Transverse colon (tissue), 4 donors: ENCODE data around the gene CCDC179. TPM values are rescaled to one million over a fixed set of nuclear protein-coding genes. Genes with fewer than 3 reads are reported as not detected.

Experiments
- DNase-seq: peaks from one replicate; pipeline ENCODE4 v3.0.0-alpha.2; 2019
- H3K27ac ChIP-seq, 4 donors: fragments of 200-600 bp; sonication (generic); 2 replicates each; pipeline ENCODE4 v1.5.1; 2016 to 2018; ENCODE audit warnings: inconsistent platforms in 4 of 4
- H3K27me3 ChIP-seq: fragments of 200-600 bp; sonication (generic); 2 replicates; pipeline ENCODE4 v1.5.1; 2017; ENCODE audit warnings: inconsistent platforms
- H3K36me3 ChIP-seq, 4 donors: fragments of 200-600 bp; sonication (generic); 2 replicates each; pipeline ENCODE4 v1.5.1; 2017 to 2019; ENCODE audit warnings: inconsistent platforms in 4 of 4
- H3K4me1 ChIP-seq, 4 donors: fragments of 200-600 bp; sonication (generic); 2 replicates each; pipeline ENCODE4 v1.5.1; 2017 to 2020; ENCODE audit warnings: inconsistent platforms in 4 of 4
- H3K4me3 ChIP-seq, 4 donors: fragments of 200-600 bp; sonication (generic); 1 replicate in 1 of 4; 2 replicates in 3 of 4; pipeline versions ENCODE4 v1.5.1 to v1.6.1; 2017 to 2019; ENCODE audit warnings: inconsistent platforms in 4 of 4
- H3K9me3 ChIP-seq, 2 donors: fragments of 200-600 bp; sonication (generic); 2 replicates each; pipeline ENCODE4 v1.5.1; 2017 to 2019; ENCODE audit warnings: inconsistent platforms in 2 of 2
- EP300 ChIP-seq: sonication (generic); formaldehyde crosslinking; IDR thresholded peaks from one replicate; pipeline ENCODE4 v1.6.1; 2017; ENCODE audit warnings: antibody characterized with exemption, low read depth
- POLR2A ChIP-seq: fragments of 450-650 bp; IDR thresholded peaks from one replicate; pipeline ENCODE4 v1.6.1; 2016; ENCODE audit warnings: antibody characterized with exemption, mild to moderate bottlenecking, moderate library complexity
- POLR2AphosphoS5 ChIP-seq, 3 donors: sonication (generic); formaldehyde crosslinking; IDR thresholded peaks; one replicate each; pipeline ENCODE4 v1.6.1; 2016; ENCODE audit warnings: antibody characterized with exemption in 3 of 3
- WGBS, 2 donors: methylation state at CpG; one replicate each; pipeline ENCODE4 v1.1.5; 2018; ENCODE audit warnings: low coverage in 1 of 2; 5-methylcytosine and 5-hydroxymethylcytosine counted together
- in situ Hi-C, 4 donors: fragments of 200-750 bp; cut with MboI; loops; one replicate each; pipeline versions ENCODE4 v1.15.0 to v1.15.1; 2017; ENCODE audit warnings: low sequenced_read_pairs in 3 of 4, low pct_ligation_motif_present in 1 of 4, low pct_unique_long_range_greater_than_20kb in 1 of 4
- intact Hi-C: fragments of 100-400 bp; cut with DNase I; formaldehyde crosslinking; loops from one replicate; pipeline ENCODE4 v1.15.1; 2023; ENCODE audit warnings: low total_unique reads
- total RNA-seq, 4 donors: library from RNA; depleted of rRNA; stranded (reverse); fragments of >200 nt; gene quantifications; one replicate each; pipeline ENCODE4 v1.1.0, GENCODE V29; 2016
- TF ChIP-seq, protein P1 (sequence below), 5 experiments: fragments of 200-600 bp in 3 of 5; fragments of 450-650 bp in 2 of 5; sonication (generic) in 3 of 5; IDR thresholded peaks; 1 replicate in 2 of 5; 2 replicates in 3 of 5; pipeline ENCODE4 v1.5.1; 2016 to 2017; ENCODE audit warnings: antibody characterized with exemption in 5 of 5, inconsistent platforms in 3 of 5, mild to moderate bottlenecking in 2 of 5, moderate library complexity in 1 of 5

Gene CCDC179
- total RNA-seq, 4 donors from 2014 or later = not detected

DNA sequence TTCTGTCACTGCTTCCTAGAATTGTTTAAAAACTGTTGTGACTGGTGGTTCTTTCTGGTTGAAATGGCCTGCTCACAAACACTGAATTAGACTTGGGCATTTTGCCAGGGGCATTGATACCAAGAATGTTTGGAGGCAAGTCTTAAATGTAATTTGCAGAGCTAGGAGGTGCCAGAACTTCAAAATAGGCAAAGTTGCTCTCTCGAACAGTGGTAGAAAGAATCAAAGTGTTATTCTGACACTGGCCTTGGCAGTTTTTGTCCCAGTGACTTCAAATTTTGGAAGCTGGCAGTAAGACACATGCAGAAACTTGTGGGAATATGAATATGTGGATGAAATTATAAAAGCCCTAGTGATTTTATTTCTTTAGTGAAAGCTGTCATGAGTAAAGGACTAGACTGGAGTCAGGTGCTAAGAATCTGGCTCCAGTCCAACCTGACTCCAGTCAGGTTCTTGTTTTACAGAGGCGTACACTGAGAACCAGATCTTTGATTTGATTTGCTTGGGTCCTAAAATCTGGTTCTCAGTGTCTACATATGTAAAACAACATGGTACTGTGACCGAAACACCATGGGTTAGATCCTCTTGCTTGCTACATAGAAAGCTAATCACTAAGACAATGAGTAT, 51.6 kb downstream of the CCDC179 start:
- H3K9me3 ChIP-seq = no peaks in the 10 kb centered on the region
- no peak for DNase-seq
- in situ Hi-C loops = no loop called here
- 82 to 87% methylated on average over 3 of the region's 3 CpGs for WGBS, 2 donors
- TF ChIP-seq POLR2AphosphoS5 (IDR thresholded peaks at IDR 0.05) (no peak), POLR2A (no peak), EP300 (no peak)
- TF ChIP-seq, protein P1, sequence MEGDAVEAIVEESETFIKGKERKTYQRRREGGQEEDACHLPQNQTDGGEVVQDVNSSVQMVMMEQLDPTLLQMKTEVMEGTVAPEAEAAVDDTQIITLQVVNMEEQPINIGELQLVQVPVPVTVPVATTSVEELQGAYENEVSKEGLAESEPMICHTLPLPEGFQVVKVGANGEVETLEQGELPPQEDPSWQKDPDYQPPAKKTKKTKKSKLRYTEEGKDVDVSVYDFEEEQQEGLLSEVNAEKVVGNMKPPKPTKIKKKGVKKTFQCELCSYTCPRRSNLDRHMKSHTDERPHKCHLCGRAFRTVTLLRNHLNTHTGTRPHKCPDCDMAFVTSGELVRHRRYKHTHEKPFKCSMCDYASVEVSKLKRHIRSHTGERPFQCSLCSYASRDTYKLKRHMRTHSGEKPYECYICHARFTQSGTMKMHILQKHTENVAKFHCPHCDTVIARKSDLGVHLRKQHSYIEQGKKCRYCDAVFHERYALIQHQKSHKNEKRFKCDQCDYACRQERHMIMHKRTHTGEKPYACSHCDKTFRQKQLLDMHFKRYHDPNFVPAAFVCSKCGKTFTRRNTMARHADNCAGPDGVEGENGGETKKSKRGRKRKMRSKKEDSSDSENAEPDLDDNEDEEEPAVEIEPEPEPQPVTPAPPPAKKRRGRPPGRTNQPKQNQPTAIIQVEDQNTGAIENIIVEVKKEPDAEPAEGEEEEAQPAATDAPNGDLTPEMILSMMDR (IDR thresholded peaks at IDR 0.05) = no peak
- H3K27ac ChIP-seq = peak overlapping the region in 2 of 4 donors; percentile 5 to 7
- no peaks in the 10 kb centered on the region for H3K36me3 ChIP-seq
- intact Hi-C loops = no loop called here
- H3K4me3 ChIP-seq = no peak overlapping the region
- H3K4me1 ChIP-seq = peaks cover 0 to 4% (median 0%) of the 10 kb centered on the region in 4 donors
- H3K27me3 ChIP-seq = no peaks in the 10 kb centered on the region

DNA sequence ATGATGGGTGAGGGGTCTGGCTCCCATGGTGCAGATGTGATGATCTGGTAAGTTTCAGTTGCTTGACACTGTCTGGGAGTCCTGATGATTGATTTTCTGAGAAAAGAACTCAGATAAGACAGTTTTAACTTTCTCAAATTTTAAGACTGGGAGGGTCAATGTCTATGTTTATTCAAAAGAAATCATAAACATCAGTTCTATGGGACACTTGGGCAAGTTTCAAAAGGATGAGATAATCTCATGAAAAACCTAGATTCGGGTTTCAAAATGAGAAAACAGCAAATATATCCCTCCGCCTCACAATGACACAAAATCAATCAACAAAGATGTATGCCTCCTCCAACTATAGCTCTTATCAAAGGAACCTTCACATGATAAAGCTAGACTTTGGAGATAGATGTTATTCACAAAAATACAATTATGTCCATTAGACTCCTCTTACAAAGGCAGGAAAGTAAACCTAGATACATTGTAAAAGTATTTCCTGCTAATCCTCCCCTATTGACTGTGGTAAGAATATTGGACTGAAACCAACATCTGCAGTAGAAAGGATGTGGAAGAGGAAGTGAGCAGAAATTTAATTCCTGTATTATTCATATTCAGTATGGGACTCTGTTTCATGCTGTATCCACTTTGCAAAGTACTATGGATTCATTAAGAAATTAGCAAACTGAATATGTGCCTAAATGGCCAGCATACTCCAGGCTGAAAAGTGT, 52.3 kb downstream of the CCDC179 start:
- Histone ChIP-seq H3K36me3 (no peaks in the 10 kb centered on the region), H3K4me3 (no peak overlapping the region), H3K4me1 (peaks cover 0 to 4% (median 0%) of the 10 kb centered on the region in 4 donors), H3K9me3 (no peaks in the 10 kb centered on the region), H3K27me3 (no peaks in the 10 kb centered on the region), H3K27ac (peak overlapping the region in 2 of 4 donors; percentile 5 to 7)
- in situ Hi-C loops (no loop called here), intact Hi-C loops (no loop called here)
- 67 to 80% methylated on average over 2 of the region's 2 CpGs for WGBS, 2 donors
- DNase-seq = no peak
- TF ChIP-seq POLR2AphosphoS5 (IDR thresholded peaks at IDR 0.05) (no peak), EP300 (no peak), POLR2A (no peak)
- TF ChIP-seq, protein P1 (IDR thresholded peaks at IDR 0.05) = no peak

DNA sequence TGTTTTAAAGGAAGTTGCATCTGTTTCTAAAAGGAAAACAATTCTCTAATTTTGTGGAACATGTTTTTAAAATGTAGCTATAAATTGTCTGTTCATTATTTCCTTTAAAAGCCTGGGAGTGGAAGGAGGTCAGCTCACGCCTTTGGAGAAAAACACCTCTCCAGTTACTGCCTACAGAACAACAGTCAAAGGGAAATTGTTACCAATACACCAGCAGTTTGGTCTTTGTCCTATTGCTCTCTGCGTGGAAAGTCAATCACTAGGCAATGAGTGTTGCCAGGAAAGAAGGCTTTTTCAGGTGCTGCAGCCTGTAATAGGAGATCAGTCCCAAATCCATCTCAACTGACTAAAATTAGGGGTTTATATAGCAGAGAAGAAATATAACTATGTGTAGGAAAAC, 52.9 kb downstream of the CCDC179 start:
- Histone ChIP-seq H3K4me3 (no peak overlapping the region), H3K27me3 (no peaks in the 10 kb centered on the region), H3K27ac (no peak overlapping the region), H3K4me1 (peaks cover 0 to 4% (median 0%) of the 10 kb centered on the region in 4 donors), H3K9me3 (no peaks in the 10 kb centered on the region), H3K36me3 (no peaks in the 10 kb centered on the region)
- no peak for TF ChIP-seq POLR2A
- no peak for TF ChIP-seq POLR2AphosphoS5 (IDR thresholded peaks at IDR 0.05)
- no peak for TF ChIP-seq EP300
- TF ChIP-seq, protein P1 (IDR thresholded peaks at IDR 0.05) = no peak
- 63 to 71% methylated on average over 2 of the region's 2 CpGs for WGBS, 2 donors
- DNase-seq = no peak
- in situ Hi-C loops (no loop called here), intact Hi-C loops (no loop called here)

DNA sequence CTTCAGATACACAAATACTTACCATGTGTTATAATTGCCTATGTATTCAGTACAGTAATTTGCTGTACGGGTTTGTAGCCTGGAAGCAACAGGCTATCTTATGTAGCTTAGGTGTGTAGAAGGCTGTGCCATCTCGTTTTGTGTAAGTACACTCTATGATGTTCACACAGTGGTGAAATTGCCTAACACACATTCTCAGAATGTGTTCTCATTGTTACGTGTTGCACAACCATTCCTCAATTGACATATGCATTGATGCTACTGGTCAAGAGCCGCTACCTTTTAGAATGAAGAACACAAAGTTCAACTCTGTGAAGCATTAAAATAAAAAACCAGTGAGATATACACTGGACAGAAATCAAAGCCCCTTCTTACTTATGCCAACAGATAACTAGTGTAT, 57.4 kb downstream of the CCDC179 start:
- Histone ChIP-seq H3K4me3 (no peak overlapping the region), H3K36me3 (no peaks in the 10 kb centered on the region), H3K27ac (no peak overlapping the region), H3K9me3 (no peaks in the 10 kb centered on the region), H3K4me1 (no peaks in the 10 kb centered on the region), H3K27me3 (no peaks in the 10 kb centered on the region)
- TF ChIP-seq POLR2AphosphoS5 (IDR thresholded peaks at IDR 0.05) = no peak
- no peak for TF ChIP-seq EP300
- TF ChIP-seq POLR2A = no peak
- TF ChIP-seq, protein P1 (IDR thresholded peaks at IDR 0.05) = no peak
- intact Hi-C loops (no loop called here), in situ Hi-C loops (no loop called here)
- WGBS, 2 donors = 83 to 85% methylated on average over 4 of the region's 4 CpGs
- no peak for DNase-seq
